ENCODE measurements around the gene CFD. TPM values are rescaled to one million over a fixed set of nuclear protein-coding genes. Genes with fewer than 3 reads are reported as not detected.
"Not testable (repeated sequence)": the region's sequence is repeated elsewhere in the genome, so short reads cannot be mapped to it uniquely, and the experiment has no call there.

CFD gene
- total and polyA plus RNA-seq, 2 donors: 6.3 to 40.0 TPM

DNA sequence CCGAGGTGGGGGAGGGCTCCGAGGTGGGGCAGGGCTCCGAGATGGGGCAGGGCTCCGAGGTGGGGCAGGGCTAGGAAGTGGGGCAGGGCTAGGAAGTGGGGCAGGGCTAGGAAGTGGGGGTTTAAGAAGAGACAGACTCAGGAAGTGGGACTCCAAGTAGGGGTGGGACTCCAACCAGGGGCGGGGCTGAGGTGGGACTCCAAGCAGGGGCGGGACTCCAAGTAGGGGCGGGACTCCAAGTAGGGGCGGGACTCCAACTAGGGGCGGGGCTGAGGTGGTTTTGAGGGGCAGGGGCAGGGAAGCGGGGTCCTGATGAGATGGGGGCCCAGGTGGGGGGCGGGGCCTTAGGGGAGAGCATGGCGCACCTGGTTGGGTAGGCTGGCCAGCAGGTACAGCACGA lies 13.6 kb downstream of the CFD start:
- Histone ChIP-seq H3K9me3 (ENCODE audit: control insufficient read depth in 2 of 2, insufficient read depth in 1 of 2, low read length in 1 of 2) (no peaks in the 10 kb centered on the region), H3K27ac (ENCODE audit: low read depth in 1 of 2, low read length in 1 of 2) (no peak overlapping the region), H3K27me3 (ENCODE audit: control insufficient read depth in 2 of 2, insufficient read depth in 1 of 2, low read length in 1 of 2) (no peaks in the 10 kb centered on the region), H3K4me1 (ENCODE audit: control insufficient read depth in 2 of 2, insufficient read depth in 2 of 2, low read length in 2 of 2) (peaks cover 0 to 6% of the 10 kb centered on the region in 2 donors), H3K36me3 (ENCODE audit: control insufficient read depth in 2 of 2, insufficient read depth in 2 of 2, low read length in 1 of 2) (peaks cover 33 to 76% of the 10 kb centered on the region in 2 donors), H3K4me3 (ENCODE audit: low read length in 2 of 2) (no peak overlapping the region)
- over 99% methylated on average over 9 of the region's 13 CpGs for WGBS
- DNase-seq (ENCODE audit: low read depth in 6 of 9, low spot score in 9 of 9): peak in 3 of 9 donors; percentile 24 to 80 (median 59)

DNA sequence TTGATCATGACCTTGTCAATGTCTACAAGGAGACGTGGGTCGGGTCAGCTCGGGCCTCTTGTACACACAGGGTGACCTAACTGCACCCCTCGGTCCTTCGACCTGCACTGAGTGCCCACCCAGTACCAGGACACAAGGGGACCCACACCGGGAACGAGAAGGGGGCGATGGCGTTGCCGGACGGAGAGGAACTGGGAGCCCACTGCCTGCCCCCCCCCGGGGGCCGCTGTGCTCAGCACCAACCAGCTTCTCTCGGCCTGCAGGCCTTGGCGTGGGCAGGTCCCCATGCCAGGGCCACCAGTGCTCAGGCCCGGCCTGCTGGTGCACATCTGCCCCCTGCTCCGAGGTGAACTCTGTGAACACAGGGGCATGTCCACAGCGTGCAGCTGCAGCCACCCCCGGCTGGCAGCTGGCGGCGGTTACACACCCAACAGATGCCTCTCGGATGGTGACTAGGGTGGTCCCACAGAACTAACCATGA lies 14.1 kb downstream of the CFD start:
- H3K36me3 ChIP-seq (ENCODE audit: control insufficient read depth in 2 of 2, insufficient read depth in 2 of 2, low read length in 1 of 2): peaks cover 30 to 74% of the 10 kb centered on the region in 2 donors

DNA sequence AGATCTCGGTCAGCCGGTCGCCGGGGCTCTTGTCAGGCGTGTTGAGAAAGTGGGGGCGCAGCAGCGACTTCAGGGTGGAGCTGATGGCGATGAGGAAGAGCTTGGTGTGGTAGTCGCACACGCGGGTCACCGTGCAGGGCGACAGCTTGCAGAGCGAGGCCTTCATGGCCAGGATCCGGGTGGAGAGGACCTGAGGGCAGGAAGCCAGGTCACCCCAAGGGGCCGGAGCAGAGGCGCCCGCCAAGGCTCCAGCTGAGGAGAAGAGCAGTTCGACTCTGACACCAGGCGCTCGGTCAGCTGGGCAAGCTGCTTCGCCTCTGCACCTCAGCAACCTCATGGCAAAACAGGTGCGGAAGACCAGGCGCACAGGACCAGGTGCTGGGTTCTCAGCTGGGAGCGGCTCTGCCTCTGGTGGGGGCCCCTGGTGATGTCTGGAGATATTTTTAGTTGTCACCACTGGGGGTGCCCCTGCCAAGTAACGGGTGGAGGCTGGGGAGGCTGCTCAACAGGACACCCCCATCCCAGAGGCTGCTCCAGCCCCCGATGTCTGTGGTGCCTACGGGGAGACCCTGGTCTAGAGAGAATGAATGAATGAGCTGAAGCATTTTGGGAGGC lies 15.9 kb downstream of the CFD start:
- Histone ChIP-seq H3K4me3 (ENCODE audit: low read length in 2 of 2) (no peak overlapping the region), H3K27me3 (ENCODE audit: control insufficient read depth in 2 of 2, insufficient read depth in 1 of 2, low read length in 1 of 2) (no peaks in the 10 kb centered on the region), H3K36me3 (ENCODE audit: control insufficient read depth in 2 of 2, insufficient read depth in 2 of 2, low read length in 1 of 2) (peaks cover 22 to 75% of the 10 kb centered on the region in 2 donors), H3K27ac (ENCODE audit: low read depth in 1 of 2, low read length in 1 of 2) (no peak overlapping the region), H3K9me3 (ENCODE audit: control insufficient read depth in 2 of 2, insufficient read depth in 1 of 2, low read length in 1 of 2) (no peaks in the 10 kb centered on the region), H3K4me1 (ENCODE audit: control insufficient read depth in 2 of 2, insufficient read depth in 2 of 2, low read length in 2 of 2) (peaks cover 0 to 3% of the 10 kb centered on the region in 2 donors)
- WGBS: 97% methylated on average over 28 of the region's 28 CpGs
- DNase-seq (ENCODE audit: low read depth in 6 of 9, low spot score in 9 of 9): no peak

More for the DNA sequence above, 14.1 kb downstream of the CFD start:
- Histone ChIP-seq H3K4me1 (ENCODE audit: control insufficient read depth in 2 of 2, insufficient read depth in 2 of 2, low read length in 2 of 2) (peaks cover 0 to 5% of the 10 kb centered on the region in 2 donors), H3K4me3 (ENCODE audit: low read length in 2 of 2) (no peak overlapping the region), H3K27me3 (ENCODE audit: control insufficient read depth in 2 of 2, insufficient read depth in 1 of 2, low read length in 1 of 2) (no peaks in the 10 kb centered on the region), H3K27ac (ENCODE audit: low read depth in 1 of 2, low read length in 1 of 2) (no peak overlapping the region), H3K9me3 (ENCODE audit: control insufficient read depth in 2 of 2, insufficient read depth in 1 of 2, low read length in 1 of 2) (no peaks in the 10 kb centered on the region)
- DNase-seq (ENCODE audit: low read depth in 6 of 9, low spot score in 9 of 9): no peak
- WGBS: 97% methylated on average over 22 of the region's 22 CpGs

DNA sequence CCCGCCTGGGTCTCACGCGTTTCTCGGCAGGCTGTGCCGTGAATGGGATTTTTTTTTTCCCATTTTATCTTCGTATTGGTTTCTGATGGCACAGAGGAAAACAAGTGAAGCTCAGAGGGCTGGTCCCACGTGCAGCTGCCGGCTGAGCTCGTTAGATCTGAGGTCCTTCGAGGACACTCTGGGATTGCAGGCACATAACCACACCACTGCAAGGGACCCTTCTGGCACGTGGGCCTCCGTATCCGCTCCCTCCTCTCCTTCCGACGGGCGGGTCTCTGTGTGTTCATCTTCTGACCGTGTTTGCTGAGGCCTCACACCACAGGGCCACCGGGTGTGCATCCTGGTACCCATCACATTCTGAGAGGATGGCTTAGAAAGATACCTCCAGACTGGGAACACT lies 16.6 kb downstream of the CFD start:
- Histone ChIP-seq H3K27ac (ENCODE audit: low read depth in 1 of 2, low read length in 1 of 2) (no peak overlapping the region), H3K4me3 (ENCODE audit: low read length in 2 of 2) (no peak overlapping the region), H3K27me3 (ENCODE audit: control insufficient read depth in 2 of 2, insufficient read depth in 1 of 2, low read length in 1 of 2) (no peaks in the 10 kb centered on the region), H3K36me3 (ENCODE audit: control insufficient read depth in 2 of 2, insufficient read depth in 2 of 2, low read length in 1 of 2) (peaks cover 18 to 71% of the 10 kb centered on the region in 2 donors), H3K4me1 (ENCODE audit: control insufficient read depth in 2 of 2, insufficient read depth in 2 of 2, low read length in 2 of 2) (peaks cover 0 to 3% of the 10 kb centered on the region in 2 donors), H3K9me3 (ENCODE audit: control insufficient read depth in 2 of 2, insufficient read depth in 1 of 2, low read length in 1 of 2) (no peaks in the 10 kb centered on the region)
- 97% methylated on average over 18 of the region's 18 CpGs for WGBS
- no peak for DNase-seq (ENCODE audit: low read depth in 6 of 9, low spot score in 9 of 9)

DNA sequence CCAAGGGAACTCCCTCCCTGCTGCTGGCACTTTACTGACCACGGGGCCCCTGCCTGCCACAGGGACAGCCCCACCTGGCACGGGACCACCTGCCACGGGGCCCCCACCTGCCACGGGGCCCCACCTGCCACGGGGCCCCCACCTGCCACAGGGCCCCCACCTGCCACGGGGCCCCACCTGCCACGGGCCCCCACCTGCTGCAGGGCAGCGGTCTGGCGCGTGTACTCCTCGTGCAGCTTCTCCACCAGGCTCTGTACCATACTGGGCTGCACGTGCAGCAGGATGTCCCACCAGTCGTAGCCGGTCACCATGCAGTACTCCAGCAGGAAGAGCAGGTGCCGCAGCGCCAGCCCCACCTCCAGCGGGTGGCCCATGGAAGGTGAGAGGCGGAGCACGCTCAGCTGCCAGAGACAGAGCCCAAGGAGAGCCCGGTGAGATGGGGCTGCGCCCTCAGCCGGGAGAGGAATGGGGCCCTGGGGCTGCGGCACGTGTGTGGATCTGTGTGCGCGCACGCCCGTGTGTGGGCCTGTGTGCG lies 17.4 kb downstream of the CFD start:
- Histone ChIP-seq H3K27ac (ENCODE audit: low read depth in 1 of 2, low read length in 1 of 2) (no peak overlapping the region), H3K27me3 (ENCODE audit: control insufficient read depth in 2 of 2, insufficient read depth in 1 of 2, low read length in 1 of 2) (no peaks in the 10 kb centered on the region), H3K36me3 (ENCODE audit: control insufficient read depth in 2 of 2, insufficient read depth in 2 of 2, low read length in 1 of 2) (peaks cover 24 to 73% of the 10 kb centered on the region in 2 donors), H3K9me3 (ENCODE audit: control insufficient read depth in 2 of 2, insufficient read depth in 1 of 2, low read length in 1 of 2) (no peaks in the 10 kb centered on the region), H3K4me3 (ENCODE audit: low read length in 2 of 2) (no peak overlapping the region), H3K4me1 (ENCODE audit: control insufficient read depth in 2 of 2, insufficient read depth in 2 of 2, low read length in 2 of 2) (peaks cover 0 to 3% of the 10 kb centered on the region in 2 donors)
- DNase-seq (ENCODE audit: low read depth in 6 of 9, low spot score in 9 of 9): no peak
- 91% methylated on average over 29 of the region's 29 CpGs for WGBS

DNA sequence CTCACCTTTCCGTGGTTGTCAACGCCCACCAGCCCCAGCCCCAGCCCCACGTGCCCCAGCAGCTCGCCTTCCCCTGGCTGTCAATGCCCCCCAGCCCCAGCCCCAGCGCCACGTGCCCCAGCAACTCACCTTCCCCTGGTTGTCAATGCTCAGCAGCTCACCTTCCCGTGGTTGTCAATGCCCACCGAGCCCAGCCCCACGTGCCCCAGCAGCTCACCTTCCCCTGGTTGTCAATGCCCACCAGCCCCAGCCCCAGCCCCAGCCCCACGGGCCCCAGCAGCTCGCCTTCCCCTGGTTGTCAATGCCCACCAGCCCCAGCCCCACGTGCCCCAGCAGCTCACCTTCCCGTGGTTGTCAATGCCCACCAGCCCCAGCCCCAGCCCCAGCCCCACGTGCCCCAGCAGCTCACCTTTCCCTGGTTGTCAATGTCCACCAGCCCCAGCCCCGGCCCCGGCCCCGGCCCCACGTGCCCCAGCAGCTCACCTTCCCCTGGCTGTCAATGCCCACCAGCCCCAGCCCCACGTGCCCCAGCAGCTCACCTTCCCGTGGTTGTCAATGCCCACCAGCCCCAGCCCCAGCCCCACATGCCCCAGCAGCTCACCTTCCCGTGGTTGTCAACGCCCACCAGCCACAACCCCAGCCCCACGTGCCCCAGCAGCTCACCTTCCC lies 18.7 kb downstream of the CFD start:
- H3K27me3 ChIP-seq (ENCODE audit: control insufficient read depth in 2 of 2, insufficient read depth in 1 of 2, low read length in 1 of 2); DNase-seq (ENCODE audit: low read depth in 6 of 9, low spot score in 9 of 9); H3K4me3 ChIP-seq (ENCODE audit: low read length in 2 of 2); H3K4me1 ChIP-seq (ENCODE audit: control insufficient read depth in 2 of 2, insufficient read depth in 2 of 2, low read length in 2 of 2); H3K27ac ChIP-seq (ENCODE audit: low read depth in 1 of 2, low read length in 1 of 2); H3K9me3 ChIP-seq (ENCODE audit: control insufficient read depth in 2 of 2, insufficient read depth in 1 of 2, low read length in 1 of 2): not testable (repeated sequence)
- 92% methylated on average over 23 of the region's 23 CpGs for WGBS
- peaks cover 29 to 79% of the 10 kb centered on the region in 2 donors for H3K36me3 ChIP-seq (ENCODE audit: control insufficient read depth in 2 of 2, insufficient read depth in 2 of 2, low read length in 1 of 2)

DNA sequence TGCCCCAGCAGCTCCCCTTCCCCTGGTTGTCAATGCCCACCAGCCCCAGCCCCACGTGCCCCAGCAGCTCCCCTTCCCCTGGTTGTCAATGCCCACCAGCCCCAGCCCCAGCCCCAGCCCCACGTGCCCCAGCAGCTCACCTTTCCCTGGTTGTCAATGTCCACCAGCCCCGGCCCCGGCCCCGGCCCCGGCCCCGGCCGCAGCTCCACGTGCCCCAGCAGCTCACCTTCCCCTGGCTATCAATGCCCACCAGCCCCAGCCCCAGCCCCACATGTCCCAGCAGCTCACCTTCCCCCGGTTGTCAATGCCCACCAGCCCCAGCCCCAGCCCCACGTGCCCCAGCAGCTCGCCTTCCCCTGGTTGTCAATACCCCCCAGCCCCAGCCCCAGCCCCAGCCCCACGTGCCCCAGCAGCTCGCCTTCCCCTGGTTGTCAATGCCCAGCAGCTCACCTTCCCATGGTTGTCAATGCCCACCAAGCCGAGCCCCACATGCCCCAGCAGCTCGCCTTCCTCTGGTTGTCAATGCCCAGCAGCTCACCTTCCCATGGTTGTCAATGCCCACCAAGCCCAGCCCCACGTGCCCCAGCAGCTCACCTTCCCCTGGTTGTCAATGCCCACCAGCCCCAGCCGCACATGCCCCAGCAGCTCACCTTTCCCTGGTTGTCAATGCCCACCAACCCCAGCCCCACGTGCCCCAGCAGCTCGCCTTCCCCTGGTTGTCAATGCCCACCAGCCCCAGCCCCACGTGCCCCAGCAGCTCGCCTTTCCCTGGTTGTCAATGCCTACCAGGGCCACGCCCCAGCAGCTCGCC lies 19.5 kb downstream of the CFD start:
- 93% methylated on average over 24 of the region's 24 CpGs for WGBS
- not testable (repeated sequence) for DNase-seq (ENCODE audit: low read depth in 6 of 9, low spot score in 9 of 9); H3K27me3 ChIP-seq (ENCODE audit: control insufficient read depth in 2 of 2, insufficient read depth in 1 of 2, low read length in 1 of 2); H3K4me1 ChIP-seq (ENCODE audit: control insufficient read depth in 2 of 2, insufficient read depth in 2 of 2, low read length in 2 of 2); H3K27ac ChIP-seq (ENCODE audit: low read depth in 1 of 2, low read length in 1 of 2); H3K9me3 ChIP-seq (ENCODE audit: control insufficient read depth in 2 of 2, insufficient read depth in 1 of 2, low read length in 1 of 2); H3K4me3 ChIP-seq (ENCODE audit: low read length in 2 of 2)
- H3K36me3 ChIP-seq (ENCODE audit: control insufficient read depth in 2 of 2, insufficient read depth in 2 of 2, low read length in 1 of 2): peaks cover 30 to 81% of the 10 kb centered on the region in 2 donors

GRCh38 chr19:879711-880438 lies 20.4 kb downstream of the CFD start:
- H3K4me3 ChIP-seq (ENCODE audit: low read length in 2 of 2): no peak overlapping the region
- H3K4me1 ChIP-seq (ENCODE audit: control insufficient read depth in 2 of 2, insufficient read depth in 2 of 2, low read length in 2 of 2): no peaks in the 10 kb centered on the region
- H3K9me3 ChIP-seq (ENCODE audit: control insufficient read depth in 2 of 2, insufficient read depth in 1 of 2, low read length in 1 of 2): no peaks in the 10 kb centered on the region
- H3K36me3 ChIP-seq (ENCODE audit: control insufficient read depth in 2 of 2, insufficient read depth in 2 of 2, low read length in 1 of 2): peaks cover 35 to 81% of the 10 kb centered on the region in 2 donors
- WGBS: 95% methylated on average over 37 of the region's 37 CpGs
- no peak overlapping the region for H3K27ac ChIP-seq (ENCODE audit: low read depth in 1 of 2, low read length in 1 of 2)
- DNase-seq (ENCODE audit: low read depth in 6 of 9, low spot score in 9 of 9): no peak
- H3K27me3 ChIP-seq (ENCODE audit: control insufficient read depth in 2 of 2, insufficient read depth in 1 of 2, low read length in 1 of 2): no peaks in the 10 kb centered on the region
